IPS-NIHi7 (cell line): ENCODE measurements around the gene MSMO1.
A peak's percentile ranks its signal among the peaks of the same experiment; 100 is the strongest.
"Not testable (repeated sequence)": the region's sequence is repeated elsewhere in the genome, so short reads cannot be mapped to it uniquely, and the experiment has no call there.

Experiments
- DNase-seq: peaks from one replicate; pipeline ENCODE4 v3.0.0; 2012; ENCODE audit warnings: mixed read lengths; ENCODE audit errors: extremely low spot score

MSMO1 gene

GRCh38 chr4:165324236-165324917, 3.1 kb upstream of the MSMO1 start:
- no peak for DNase-seq

GRCh38 chr4:165324918-165325304, 2.6 kb upstream of the MSMO1 start:
- no peak for DNase-seq

- DNase-seq, result no peak
These were observed 1.5 kb upstream of the MSMO1 start for GRCh38 chr4:165325732-165326512.

DNA sequence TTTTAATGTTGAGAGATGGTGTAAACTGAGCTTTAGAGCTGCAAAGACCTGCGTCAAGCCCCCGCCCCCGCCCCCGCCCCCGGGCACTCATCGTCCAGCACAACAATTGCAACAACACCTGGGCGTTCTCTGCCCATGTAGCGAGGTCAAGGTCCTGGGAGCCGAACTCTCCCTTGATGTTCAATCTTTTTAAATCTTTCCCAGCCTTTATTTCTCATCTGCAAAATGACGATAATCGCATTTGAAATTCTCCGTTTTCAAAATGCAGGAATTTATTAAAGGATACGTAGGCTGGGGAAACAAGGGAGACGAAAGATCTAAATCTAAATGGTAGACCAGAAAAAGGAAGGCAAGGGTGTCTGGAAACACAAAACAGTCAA, 648 bp upstream of the MSMO1 start:
- peak; percentile 46 for DNase-seq

DNA sequence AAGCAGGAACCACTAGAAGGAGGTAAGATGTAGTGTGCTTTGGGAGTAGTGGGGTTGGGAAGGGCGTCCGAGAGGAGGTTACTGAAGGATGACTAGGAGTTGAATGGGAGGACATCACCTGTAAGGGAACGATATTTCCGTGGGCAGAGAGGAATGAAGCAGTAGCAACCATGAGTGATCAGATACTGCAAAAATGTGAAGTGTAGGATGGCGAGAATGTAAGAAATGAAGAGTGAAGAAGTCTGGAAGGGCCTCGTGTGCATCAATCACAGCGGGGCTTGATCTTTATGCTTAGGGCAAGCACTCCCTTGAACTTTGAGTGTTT, 594 bp downstream of the MSMO1 start:
- no peak for DNase-seq

GRCh38 chr4:165328708-165329107, 1.2 kb downstream of the MSMO1 start:
- DNase-seq, result no peak

- DNase-seq, result no peak
These were observed 2.6 kb downstream of the MSMO1 start for GRCh38 chr4:165330071-165330470.

DNA sequence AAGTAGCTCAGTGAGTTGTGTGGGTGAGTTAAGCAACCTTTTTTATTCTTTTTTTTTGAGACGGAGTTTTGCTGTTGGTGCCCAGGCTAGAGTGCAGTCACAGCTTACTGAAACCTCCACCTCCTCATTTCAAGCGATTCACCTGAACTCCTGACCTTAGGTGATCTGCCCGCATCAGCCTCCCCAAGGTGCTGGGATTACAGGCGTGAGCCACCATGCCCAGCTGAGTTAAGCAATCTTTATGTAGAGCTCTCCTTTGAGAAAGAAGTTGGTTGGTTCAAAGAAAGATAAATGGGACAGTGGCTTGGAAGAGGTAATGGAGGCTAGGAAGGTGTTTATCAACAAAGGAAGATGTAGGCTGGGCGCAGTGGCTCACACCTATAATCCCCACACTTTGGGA, 3.2 kb downstream of the MSMO1 start:
- no peak for DNase-seq

GRCh38 chr4:165331359-165331758, 3.9 kb downstream of the MSMO1 start:
- DNase-seq, result no peak

DNA sequence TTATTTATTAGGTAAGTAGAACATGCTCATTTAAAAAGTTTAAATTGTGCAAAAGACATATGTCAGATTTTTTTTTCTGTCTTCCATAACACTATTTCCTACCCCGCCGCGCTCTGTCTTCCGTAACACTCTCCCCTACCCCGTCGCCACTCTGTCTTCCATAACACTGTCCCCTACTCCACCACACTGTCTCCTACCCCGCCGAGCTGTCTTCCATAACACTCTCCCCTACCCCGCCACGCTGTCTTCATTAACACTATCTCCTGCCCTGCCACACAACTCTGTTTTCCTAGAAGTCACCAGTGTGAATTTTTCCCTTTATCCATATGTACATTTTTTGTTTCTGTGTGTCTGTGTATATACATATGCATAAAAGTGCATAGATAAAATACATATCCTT, 4.4 kb downstream of the MSMO1 start:
- no peak for DNase-seq

- DNase-seq, result no peak
These were observed 5.0 kb downstream of the MSMO1 start for GRCh38 chr4:165332502-165332901.

DNA sequence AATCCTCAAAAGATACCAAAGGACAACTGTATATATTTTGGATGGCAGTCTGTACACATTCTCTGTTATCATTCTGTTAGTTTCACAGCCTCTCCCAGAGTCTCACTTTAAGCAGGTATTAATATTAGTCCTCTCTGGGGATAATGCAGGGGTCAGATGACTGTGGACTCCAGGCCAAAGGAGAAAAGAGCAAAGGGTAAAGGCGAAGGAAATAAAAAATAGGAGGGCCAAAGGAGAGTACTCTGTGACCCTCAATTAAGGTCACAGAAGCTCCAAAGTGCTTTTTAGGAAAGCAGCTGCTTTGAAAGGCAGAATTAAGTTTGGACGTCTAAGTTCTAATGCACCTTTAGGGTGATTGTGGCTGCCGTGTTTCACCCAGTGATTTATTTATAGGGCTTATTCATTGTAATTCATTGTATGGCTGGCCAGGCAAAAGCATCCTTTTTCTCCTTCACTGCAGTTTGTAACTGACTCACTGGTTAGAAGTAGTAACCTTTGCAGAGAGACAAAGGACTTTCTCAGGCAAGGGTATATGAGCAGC, 7.8 kb downstream of the MSMO1 start:
- no peak for DNase-seq

GRCh38 chr4:165336743-165337142, 9.3 kb downstream of the MSMO1 start:
- no peak for DNase-seq

DNA sequence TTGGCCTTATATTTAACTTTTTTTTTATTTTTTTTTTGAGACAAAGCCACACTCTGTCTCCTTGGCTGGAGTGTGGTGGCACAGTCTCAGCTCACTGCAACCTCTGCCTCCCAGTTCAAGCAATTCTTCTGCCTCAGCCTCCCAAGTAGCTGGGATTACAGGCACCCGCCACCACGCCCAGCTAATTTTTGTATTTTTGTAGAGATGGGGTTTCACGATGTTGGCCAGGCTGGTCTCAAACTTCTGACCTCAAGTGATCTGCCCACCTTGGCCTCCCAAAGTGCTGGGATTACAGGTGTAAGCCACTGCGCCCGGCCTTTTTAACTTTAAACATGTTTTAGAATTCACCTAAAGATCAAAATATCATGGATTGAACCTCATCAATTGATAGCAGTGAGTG, 14.9 kb downstream of the MSMO1 start:
- DNase-seq, result not testable (repeated sequence)

GRCh38 chr4:165343353-165344191, 16.1 kb downstream of the MSMO1 start:
- DNase-seq, result no peak

DNA sequence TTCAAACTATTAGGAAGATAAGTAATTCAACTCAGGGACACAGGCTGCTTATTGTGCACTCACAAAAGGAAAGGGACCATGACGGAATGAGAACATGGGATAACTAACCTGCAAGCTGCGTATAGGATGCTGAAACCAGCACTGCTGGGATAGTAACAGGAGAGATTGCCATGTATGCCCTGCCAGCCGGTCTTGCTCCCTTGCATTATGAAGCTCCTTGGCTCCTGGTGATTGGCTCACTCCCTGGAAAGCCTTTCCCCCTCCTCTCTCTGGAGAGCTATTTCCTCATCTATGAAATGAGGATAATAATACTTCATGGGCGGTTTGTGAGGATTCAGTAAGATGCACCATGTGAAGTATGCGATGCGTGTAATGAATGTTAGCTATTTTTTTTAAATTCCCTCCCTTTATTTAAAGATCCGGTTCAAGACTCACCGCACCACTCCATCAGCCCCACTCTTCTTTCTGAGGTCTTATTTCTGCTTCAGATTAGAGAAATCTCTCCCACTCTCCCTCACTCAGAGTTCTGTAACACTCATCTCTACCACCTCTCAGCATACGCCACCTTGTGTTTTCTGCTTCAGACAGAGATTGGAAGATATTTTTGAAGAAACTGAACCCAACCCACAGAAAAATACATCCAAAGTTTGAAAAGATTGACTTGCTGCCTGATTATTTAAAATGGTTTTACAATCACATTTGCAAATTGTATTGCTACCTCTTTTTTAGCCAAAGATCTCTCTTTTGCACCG, 18.4 kb downstream of the MSMO1 start:
- DNase-seq, result no peak

DNA sequence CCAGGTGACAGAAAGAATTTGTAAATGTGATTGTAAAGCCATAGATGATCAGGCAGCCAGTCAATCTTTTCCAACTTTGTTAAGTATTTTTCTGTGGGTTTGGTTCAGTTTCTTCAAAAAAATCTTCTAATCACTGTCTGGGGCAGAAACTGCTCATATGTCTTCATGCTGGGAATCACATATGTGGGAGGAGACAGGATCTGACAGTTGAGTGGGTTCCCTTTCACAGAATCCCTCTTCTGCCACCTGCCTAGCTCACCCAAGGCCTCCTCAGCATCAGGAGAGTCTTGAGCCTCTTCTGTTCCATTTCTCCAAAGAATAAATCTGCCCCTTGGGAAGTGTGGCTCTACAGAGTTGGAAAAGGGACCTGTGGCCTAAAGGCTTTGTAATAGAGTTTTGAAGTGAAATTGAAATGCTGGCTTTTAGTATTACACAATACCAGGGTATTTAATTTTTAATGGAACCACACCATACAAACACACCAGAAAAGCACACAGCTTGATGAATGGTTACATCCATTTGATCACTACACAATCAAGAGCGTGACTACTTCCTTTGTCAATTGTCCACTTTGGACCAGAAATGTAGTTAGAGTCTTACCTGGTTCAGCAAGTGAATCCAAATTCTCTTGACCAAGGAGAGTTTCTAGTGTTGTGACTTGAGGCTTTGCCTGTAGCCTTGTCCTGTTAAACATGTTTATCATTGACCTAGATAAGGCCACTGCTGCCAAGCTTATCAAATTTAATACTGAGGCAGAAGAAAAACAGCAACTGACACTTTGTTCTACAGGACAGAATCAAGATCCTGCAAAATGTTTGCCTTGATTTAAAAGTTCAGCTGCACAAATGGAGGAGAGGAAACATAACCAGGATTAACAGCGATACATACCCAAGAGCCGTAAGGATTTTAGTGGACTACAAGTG, 20.4 kb downstream of the MSMO1 start:
- no peak for DNase-seq

DNA sequence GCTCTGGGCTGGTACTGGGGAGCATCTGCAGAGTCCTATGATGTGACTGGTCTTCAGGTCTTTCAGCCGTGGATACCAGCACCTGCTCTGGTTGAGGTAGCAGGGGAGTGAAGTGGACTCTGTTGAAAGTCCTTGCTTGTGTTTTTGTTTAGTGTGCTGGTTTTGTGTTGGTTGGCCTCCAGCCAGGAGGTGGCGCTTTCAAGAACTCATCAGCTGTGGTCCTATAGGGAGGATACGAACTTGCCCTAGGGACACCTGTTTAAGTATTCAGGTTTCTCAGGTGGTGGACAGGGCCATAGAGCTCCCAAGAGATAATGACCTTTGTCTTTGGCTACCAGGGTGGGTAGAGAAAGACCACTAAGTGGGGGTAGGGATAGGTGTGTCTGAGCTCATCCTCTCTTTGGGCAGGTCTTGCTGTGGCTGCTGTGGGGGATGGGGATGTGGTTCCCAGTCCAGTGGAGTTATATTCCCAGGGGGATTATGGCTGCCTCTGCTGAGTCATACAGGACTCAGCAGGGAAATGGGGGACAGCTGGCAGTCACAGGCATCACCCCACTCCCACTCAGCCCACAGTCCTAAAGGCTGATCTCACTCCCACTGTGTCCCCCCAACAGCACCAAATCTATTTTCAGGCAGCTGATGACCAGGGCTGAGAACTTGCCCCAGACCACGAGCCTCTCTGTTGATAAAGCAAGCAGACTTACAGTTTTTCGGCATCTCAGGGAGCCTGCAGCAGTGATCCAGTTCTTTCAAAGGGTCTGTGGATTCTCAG, 24.1 kb downstream of the MSMO1 start:
- DNase-seq, result no peak

- peak; percentile 43 for DNase-seq
These were observed 28.4 kb downstream of the MSMO1 start for GRCh38 chr4:165355900-165356300.

- no peak for DNase-seq
These were observed 32.0 kb downstream of the MSMO1 start for GRCh38 chr4:165359506-165359905.
